Measurements from ENCODE around the gene NUB1.

Gene NUB1

DNA sequence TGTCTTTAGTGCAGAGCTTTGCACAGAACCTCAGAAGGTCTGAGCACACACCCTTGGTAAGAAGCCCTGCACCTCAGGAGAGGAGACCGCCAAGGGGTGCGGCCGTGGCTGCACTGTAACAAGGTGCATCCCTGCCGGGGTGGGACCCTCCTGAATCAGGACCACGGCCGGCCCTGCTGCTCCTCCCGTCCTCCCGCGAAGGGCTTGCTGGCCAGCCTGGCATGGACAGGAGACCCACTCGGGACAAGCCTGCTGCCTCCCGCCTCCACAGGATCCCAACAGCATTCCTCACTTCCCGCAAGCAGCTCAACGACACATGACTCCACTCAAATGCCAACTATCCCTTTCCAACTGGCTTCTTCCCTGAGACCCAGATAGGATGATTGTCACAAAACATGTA, 55.4 kb downstream of the NUB1 start:
- Mint-ChIP-seq H3K4me1 (no peaks in the 10 kb centered on the region), H3K9me3 (peaks cover 11% of the 10 kb centered on the region), H3K27me3 (peaks cover 15% of the 10 kb centered on the region), H3K4me3 (no peak overlapping the region), H3K36me3 (no peaks in the 10 kb centered on the region), H3K27ac (no peak overlapping the region)
- DNase-seq = no peak
- CTCF ChIA-PET = interaction anchor here (2.0 kb wide), 1 partner anchor 52 kb away, joined by 12 read pairs; no protein-coding TSS in a partner anchor

DNA sequence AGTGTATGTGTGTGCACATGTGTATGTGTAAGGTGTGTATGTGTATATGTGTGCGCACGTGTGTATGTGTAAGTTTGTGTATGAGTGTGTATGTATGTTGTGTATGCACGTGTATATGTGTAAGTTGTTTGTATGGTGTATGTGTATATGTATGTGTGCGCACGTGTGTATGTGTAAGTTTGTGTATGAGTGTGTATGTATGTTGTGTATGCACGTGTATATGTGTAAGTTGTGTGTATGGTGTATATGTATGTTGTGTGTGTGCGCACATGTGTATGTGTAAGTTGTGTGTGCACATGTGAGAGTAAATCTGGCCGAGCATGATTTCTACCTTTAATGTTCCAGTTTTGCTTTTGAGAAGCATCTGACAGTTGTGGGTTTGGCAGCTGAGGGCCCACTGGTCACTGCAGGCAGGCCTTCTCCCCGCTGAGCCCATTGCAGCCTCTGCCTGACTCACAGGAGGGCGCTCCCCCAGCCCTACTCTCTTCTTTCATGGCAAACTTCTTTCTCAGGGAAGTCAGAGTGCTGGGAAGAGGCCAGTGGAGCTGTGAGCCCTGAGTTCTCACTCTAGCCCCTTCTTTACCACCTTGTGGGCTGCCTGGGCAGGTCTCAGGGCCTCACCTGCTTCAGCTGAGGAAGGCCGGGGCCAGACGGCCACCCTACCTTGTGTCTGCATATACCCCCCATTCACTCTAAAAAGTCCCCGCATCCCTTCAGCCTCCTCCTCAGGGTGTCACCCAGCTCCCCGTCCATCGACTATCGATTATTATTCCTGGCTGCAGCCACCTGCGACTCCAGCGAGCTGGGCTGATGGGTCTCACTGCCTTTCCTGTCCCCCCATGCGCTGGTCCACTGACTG, 57.1 kb downstream of the NUB1 start:
- H3K4me1 Mint-ChIP-seq = peaks cover 3% of the 10 kb centered on the region
- CTCF ChIA-PET = interaction anchor here (1.1 kb wide), 1 partner anchor 30 kb away, joined by 3 read pairs; no protein-coding TSS in a partner anchor
- H3K27ac Mint-ChIP-seq = no peak overlapping the region
- peaks cover 11% of the 10 kb centered on the region for H3K9me3 Mint-ChIP-seq
- no peak overlapping the region for H3K4me3 Mint-ChIP-seq
- H3K36me3 Mint-ChIP-seq = no peaks in the 10 kb centered on the region
- H3K27me3 Mint-ChIP-seq = peaks cover 16% of the 10 kb centered on the region
- no peak for DNase-seq

DNA sequence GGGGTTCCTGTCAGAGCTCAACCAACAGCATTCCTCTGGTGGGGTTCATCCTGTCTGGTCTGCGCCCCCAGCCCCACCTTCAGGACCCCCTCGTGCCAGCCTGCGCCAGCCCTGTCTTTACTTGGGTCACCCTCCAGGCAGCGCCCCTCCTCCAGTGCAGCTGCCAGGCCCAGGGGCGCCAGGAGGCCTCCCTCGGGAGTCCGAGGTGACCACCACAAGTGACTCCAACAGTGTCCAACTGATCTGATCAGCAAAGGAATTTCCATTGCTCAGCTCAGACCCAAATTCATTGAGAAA, 57.6 kb downstream of the NUB1 start:
- Mint-ChIP-seq H3K27ac (no peak overlapping the region), H3K4me3 (no peak overlapping the region), H3K36me3 (no peaks in the 10 kb centered on the region), H3K4me1 (peaks cover 6% of the 10 kb centered on the region), H3K9me3 (peaks cover 11% of the 10 kb centered on the region), H3K27me3 (peaks cover 20% of the 10 kb centered on the region)
- CTCF ChIA-PET = interaction anchor here (1.1 kb wide), 1 partner anchor 31 kb away, joined by 3 read pairs; no protein-coding TSS in a partner anchor
- no peak for DNase-seq

DNA sequence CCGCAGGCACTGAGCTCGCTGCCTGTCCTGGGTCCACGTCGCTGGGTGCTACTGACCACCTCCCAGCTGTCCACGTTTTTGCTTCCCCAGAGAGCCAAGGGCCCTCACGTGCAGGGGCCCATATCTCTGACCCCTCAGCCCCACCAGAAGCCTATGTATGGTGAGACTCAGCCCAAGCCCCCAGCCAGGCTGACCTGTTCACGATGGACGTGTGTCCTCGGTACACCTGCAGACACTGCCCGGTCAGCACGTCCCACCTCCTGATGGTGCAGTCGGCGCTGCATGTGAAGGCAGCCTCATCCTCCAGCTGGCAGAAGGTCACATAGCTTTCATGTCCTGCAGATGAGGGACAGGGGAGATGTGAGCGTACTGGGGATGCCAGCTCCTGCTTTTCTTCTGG, 58.3 kb downstream of the NUB1 start:
- Mint-ChIP-seq H3K4me3 (no peak overlapping the region), H3K36me3 (no peaks in the 10 kb centered on the region), H3K9me3 (peaks cover 11% of the 10 kb centered on the region), H3K27ac (no peak overlapping the region), H3K27me3 (peaks cover 23% of the 10 kb centered on the region), H3K4me1 (peaks cover 6% of the 10 kb centered on the region)
- CTCF ChIA-PET = interaction anchor here (1.1 kb wide), 1 partner anchor 31 kb away, joined by 3 read pairs; no protein-coding TSS in a partner anchor
- DNase-seq = no peak

DNA sequence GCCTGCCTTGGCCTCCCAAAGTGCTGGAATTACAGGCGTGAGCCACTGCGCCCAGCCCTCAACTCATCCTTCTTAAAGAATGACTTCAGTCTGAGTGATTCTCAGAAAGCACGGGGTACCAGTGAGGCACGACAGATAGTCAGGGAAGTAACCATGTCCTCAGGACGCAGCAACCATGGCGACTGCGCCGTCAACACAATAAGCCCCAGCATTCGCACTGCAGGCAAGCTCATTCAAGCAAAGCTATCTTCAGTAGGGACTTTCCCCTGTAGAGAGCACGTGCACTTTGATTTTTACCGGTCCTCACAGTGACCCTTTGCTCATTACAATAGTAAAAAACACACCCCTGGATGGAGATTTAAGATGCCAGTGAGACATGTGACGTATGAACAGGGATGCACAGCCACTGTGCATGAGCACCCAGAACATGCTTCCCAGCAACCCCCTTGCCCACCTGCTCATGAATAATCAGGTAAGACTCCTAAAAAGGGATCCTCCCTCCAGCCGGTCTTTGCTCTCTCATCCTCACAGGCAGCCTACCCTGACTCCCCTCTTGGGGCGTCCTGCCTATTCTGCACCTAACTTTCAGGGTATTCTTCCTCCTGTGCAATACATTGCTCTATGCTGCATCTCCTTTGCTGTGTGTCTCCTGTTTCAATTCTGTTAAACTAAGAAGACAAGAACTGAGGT, 59.2 kb downstream of the NUB1 start:
- Mint-ChIP-seq H3K36me3 (no peaks in the 10 kb centered on the region), H3K4me1 (peaks cover 6% of the 10 kb centered on the region), H3K4me3 (no peak overlapping the region), H3K27me3 (peaks cover 32% of the 10 kb centered on the region), H3K27ac (no peak overlapping the region), H3K9me3 (peaks cover 11% of the 10 kb centered on the region)
- CTCF ChIA-PET = no interaction called here
- no peak for DNase-seq

DNA sequence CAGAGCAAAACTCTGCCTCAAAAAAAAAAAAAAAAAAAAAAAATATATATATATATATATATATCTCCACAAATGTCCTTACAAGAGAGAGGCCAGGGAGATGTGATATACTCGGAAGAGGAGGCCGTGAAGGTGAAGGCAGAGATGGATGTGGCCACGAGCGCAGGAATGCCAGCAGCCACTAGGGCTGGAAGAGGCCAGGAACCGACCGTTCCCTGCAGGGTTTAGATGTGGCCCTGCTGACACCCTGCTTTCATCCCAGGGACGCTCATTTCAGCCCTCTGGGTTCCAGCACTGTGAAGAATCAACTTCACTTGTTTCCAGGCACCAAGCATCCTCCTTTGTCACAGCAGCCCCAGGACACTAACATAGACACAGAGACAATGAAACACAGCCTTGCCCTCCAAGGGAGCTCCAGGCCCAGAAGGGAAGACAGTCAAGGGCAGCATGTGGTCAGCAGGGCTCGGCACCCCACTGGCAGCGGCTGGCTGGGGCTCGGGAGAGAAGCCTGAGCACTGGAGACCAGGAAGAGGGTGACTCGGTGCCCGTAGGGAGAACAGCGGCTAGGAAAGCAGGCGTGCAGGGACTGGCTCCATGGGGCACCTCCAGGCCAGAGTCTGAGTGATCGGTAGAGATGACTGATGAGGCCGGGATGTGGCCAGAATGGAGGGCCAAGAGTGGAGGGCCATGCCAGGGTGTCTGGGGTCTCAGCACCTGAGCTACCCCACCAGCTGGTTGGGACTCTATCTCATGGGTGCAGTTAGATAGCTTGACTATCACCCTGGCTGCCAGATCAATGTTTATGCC, 60.6 kb downstream of the NUB1 start:
- H3K4me1 Mint-ChIP-seq = peaks cover 6% of the 10 kb centered on the region
- H3K9me3 Mint-ChIP-seq = peaks cover 10% of the 10 kb centered on the region
- H3K36me3 Mint-ChIP-seq = no peaks in the 10 kb centered on the region
- CTCF ChIA-PET = no interaction called here
- peaks cover 44% of the 10 kb centered on the region for H3K27me3 Mint-ChIP-seq
- DNase-seq = no peak
- H3K4me3 Mint-ChIP-seq = no peak overlapping the region
- H3K27ac Mint-ChIP-seq = no peak overlapping the region

DNA sequence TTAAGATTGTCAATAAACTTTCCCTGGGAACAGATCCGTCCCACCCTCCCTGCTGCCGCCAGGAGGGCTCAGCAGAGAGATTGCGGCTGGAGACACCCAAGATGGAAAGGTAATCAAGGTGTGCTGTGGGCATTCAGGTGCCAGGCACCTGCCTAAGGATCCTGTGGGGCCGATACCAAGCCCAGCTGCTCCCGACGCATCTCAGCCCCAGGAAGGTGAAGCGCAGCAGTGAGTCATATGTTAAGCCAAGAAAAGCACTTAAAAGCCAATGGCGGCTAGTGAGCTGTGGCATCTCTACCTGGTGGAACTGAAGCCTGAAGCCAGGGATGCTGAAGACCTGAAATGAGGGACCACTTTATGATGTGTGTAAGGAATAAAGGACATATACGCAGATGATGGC, 62.2 kb downstream of the NUB1 start:
- Mint-ChIP-seq H3K4me3 (no peak overlapping the region), H3K9me3 (no peaks in the 10 kb centered on the region), H3K27me3 (peaks cover 59% of the 10 kb centered on the region), H3K4me1 (peaks cover 10% of the 10 kb centered on the region), H3K36me3 (no peaks in the 10 kb centered on the region), H3K27ac (peak overlapping the region; percentile 34)
- CTCF ChIA-PET = no interaction called here
- DNase-seq = no peak

DNA sequence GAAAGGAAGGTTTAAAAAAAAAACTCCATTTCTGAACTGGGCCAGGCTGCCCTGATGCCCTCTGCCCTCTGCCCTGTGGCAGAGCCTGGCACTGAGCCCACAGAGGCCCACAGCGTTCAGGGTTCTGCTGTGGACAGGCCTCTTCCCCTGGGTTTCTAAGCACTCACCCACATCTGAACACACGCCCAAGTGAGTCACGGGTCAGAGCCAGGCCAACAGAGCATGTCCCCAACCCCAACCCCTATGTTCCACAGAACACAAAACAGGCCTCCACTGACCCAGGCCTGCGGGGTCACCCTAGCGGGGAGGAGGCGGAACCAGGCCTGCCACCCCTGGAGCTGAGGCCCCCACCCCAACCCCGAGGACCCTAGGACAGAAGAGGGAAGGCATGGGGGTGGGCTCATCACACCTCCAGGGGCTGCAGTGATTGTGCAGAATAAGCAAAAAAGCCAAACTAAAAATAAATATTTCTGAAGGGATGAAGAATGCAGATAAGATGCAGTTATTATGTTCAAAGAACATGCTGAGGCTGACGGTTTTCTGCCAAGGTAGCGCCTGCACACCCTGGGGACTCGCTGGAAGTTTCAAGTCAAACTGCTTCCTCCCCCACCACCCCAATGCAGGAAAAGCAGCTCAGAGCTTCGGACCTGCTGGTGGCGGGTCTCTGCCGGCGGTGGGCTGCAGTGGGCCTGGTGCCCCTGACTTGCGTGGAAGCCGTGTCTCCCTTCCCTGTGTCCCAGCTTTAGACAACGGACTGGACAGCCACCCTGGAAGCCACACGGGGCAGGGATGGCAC, 62.8 kb downstream of the NUB1 start:
- CTCF ChIA-PET = no interaction called here
- H3K9me3 Mint-ChIP-seq = no peaks in the 10 kb centered on the region
- H3K27ac Mint-ChIP-seq = no peak overlapping the region
- H3K27me3 Mint-ChIP-seq = peaks cover 66% of the 10 kb centered on the region
- H3K4me3 Mint-ChIP-seq = no peak overlapping the region
- H3K4me1 Mint-ChIP-seq = peaks cover 15% of the 10 kb centered on the region
- H3K36me3 Mint-ChIP-seq = no peaks in the 10 kb centered on the region
- no peak for DNase-seq

DNA sequence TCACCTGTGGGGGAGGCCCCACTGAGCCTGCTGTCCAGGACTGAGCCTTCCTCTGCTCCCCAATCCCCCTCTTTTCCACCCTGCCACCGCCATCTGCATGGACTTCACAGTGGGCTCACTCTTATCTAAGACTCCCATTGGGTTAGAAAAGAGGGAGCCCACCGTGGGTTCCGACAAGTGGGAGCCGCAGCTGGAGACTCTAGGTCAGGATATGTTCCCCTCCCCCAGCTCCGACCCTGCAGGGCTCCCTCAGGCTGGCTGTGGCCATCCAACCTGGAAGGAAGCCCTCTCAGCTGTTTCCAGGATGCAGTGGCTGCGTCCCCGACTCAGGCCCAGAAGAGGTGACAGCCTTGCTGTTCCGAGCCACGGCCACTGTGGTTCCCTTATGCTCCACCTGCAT, 63.4 kb downstream of the NUB1 start:
- Mint-ChIP-seq H3K27me3 (peaks cover 71% of the 10 kb centered on the region), H3K27ac (no peak overlapping the region), H3K4me1 (peaks cover 15% of the 10 kb centered on the region), H3K9me3 (no peaks in the 10 kb centered on the region), H3K36me3 (no peaks in the 10 kb centered on the region), H3K4me3 (no peak overlapping the region)
- no peak for DNase-seq
- CTCF ChIA-PET = no interaction called here

DNA sequence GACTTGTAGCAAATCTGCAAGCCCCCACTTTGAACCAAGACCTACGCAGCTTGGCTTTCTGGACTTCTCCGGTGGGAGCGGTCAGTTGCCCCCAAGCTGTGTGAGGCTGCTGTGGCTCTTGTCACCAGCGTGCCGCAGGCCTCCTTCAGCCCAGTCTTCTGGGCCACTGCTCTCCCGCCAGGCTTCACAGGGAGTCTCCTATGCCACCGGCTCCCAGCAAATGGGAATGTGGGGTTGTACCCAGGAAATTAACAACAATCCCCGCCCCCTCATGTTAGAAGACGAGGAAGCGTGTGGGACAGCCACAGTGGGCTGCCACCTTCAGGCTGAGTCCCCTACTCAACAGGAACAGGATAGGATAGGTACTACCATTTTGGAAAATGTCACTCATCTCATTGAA, 64.0 kb downstream of the NUB1 start:
- Mint-ChIP-seq H3K27me3 (peaks cover 76% of the 10 kb centered on the region), H3K9me3 (no peaks in the 10 kb centered on the region), H3K4me3 (no peak overlapping the region), H3K27ac (no peak overlapping the region), H3K36me3 (no peaks in the 10 kb centered on the region), H3K4me1 (peaks cover 17% of the 10 kb centered on the region)
- CTCF ChIA-PET = no interaction called here
- DNase-seq = no peak

DNA sequence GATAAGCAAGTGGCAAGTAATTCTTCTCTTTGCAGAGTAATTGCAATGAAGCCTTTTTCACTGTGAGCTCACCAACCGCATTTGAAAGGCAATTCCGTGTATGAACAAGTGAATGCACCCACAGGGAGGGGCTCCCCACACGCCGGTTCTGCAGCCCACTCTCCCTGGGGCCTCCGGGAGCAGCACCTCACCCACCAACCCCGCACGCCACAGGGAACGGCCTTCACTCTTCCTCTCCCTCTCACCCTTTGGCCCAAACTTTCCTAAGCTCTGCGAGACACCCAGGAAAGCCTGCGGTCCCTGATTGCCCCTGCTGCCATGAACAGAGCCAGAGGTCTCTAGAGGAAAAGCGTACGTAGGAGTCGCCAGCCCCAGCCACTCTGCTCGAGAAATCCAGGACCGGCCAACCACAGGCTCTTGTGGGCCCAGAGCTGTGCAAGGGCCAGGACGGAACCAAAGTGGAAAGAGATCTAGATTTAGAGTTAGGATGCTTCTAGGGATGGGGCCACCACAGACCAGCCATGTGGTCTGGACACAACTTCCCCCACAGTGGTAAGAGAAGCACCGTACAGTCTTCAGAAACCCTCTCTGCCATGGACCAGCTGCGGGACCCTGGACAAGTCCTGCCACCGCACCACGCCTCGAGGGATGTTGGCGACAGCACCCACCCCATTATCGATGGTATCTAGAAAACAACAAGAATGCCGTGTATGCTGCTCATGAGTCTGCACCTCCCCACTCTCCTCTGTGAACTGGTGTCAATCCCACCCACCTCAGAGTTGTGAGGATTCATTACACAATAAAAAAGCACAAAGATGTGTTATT, 64.7 kb downstream of the NUB1 start:
- no peak overlapping the region for H3K27ac Mint-ChIP-seq
- no peaks in the 10 kb centered on the region for H3K9me3 Mint-ChIP-seq
- peaks cover 78% of the 10 kb centered on the region for H3K27me3 Mint-ChIP-seq
- peaks cover 17% of the 10 kb centered on the region for H3K4me1 Mint-ChIP-seq
- H3K4me3 Mint-ChIP-seq = no peak overlapping the region
- DNase-seq = no peak
- no peaks in the 10 kb centered on the region for H3K36me3 Mint-ChIP-seq
- CTCF ChIA-PET = no interaction called here

DNA sequence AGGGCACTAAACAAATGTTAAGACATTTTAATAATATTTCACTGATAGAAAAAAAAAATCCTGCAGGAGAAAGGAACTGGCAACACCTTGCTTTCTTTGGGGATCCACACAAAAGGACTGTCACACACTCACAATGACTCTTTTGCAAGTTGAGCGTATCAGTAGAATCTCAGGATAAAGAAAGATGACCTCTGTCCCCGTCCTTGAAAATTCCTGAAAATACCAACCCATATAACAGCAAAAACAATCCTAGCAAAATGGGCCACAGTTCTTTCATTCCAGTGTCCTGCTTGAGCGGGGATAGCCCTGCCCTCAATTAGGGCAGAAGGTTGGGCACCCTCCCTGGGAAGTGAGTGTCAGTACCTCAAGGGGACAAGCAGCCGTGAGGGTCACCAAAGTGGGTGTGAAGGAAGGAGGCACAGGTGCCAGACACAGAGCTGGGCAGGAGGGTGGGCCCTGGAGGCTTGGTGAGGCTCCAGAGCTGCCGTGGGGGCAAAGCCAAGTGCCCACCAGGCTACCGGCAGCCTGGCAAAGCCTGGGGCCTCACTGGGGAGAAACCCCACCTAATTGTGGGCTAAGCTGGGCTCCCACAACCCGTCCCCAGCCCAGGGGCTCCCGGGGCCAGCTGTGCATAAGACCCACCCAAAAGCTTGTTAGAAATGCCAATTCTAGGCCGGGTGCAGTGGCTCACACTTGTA, 65.4 kb downstream of the NUB1 start:
- H3K27me3 Mint-ChIP-seq = peaks cover 84% of the 10 kb centered on the region
- peaks cover 17% of the 10 kb centered on the region for H3K4me1 Mint-ChIP-seq
- H3K27ac Mint-ChIP-seq = no peak overlapping the region
- no peaks in the 10 kb centered on the region for H3K36me3 Mint-ChIP-seq
- DNase-seq = no peak
- H3K9me3 Mint-ChIP-seq = no peaks in the 10 kb centered on the region
- CTCF ChIA-PET = no interaction called here
- H3K4me3 Mint-ChIP-seq = no peak overlapping the region

DNA sequence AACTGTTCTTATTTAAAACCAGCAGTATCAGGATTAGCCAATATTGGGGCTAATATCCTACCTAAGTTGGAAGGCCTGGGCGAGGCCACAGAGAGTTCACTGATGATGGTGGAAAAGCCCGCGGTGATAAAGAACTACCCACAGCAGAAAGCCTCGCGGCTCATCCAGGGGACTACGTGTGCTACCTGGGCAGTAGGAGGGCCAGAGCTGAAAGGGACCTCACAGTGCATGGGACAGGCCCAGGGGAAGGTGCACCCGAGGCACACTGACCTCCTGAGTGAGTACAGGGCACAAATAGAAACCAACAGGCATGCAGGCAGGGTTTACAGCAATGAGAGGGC, 66.9 kb downstream of the NUB1 start:
- Mint-ChIP-seq H3K9me3 (no peaks in the 10 kb centered on the region), H3K27ac (no peak overlapping the region), H3K4me3 (no peak overlapping the region), H3K27me3 (peaks cover 89% of the 10 kb centered on the region), H3K4me1 (peaks cover 16% of the 10 kb centered on the region), H3K36me3 (no peaks in the 10 kb centered on the region)
- CTCF ChIA-PET = no interaction called here
- DNase-seq = no peak

All from activated naive CD4-positive, alpha-beta T cell treated with anti-CD3 and anti-CD28 coated beads, Interleukin-2, amount 10 ng/mL, durations not matched to agents 7 days and 5 days (primary cell).